Naive B cell (primary cell): ENCODE data around the gene KIFAP3. TPM values are rescaled to one million over a fixed set of nuclear protein-coding genes. Genes with fewer than 3 reads are reported as not detected.
"Not testable (repeated sequence)": the region's sequence is repeated elsewhere in the genome, so short reads cannot be mapped to it uniquely, and the experiment has no call there.

Experiments used
- ATAC-seq, 2 donors: fragments of 150-1000 bp; cut with Tn5 transposase; 2 replicates each; pipeline ENCODE4 v1.10.0; 2021; ENCODE audit warnings: low read depth in 2 of 2, mild to moderate bottlenecking in 2 of 2, moderate library complexity in 2 of 2
- DNase-seq: peaks from one replicate; pipeline ENCODE4 v3.0.0; 2022
- H3K27ac Mint-ChIP-seq, 6 donors: one replicate each; pipeline ENCODE4 v1.8.0; 2020 to 2022; ENCODE audit warnings: mild to moderate bottlenecking in 6 of 6, mixed read lengths in 6 of 6, moderate library complexity in 5 of 6, inconsistent platforms in 2 of 6
- H3K27me3 Mint-ChIP-seq, 3 donors: one replicate each; pipeline ENCODE4 v1.8.0; 2021 to 2022; ENCODE audit warnings: mixed read lengths in 3 of 3, mild to moderate bottlenecking in 1 of 3
- H3K36me3 Mint-ChIP-seq, 2 donors: one replicate each; pipeline ENCODE4 v1.8.0; 2020 to 2022; ENCODE audit warnings: mixed read lengths in 2 of 2, inconsistent platforms in 1 of 2, mild to moderate bottlenecking in 1 of 2
- H3K4me1 Mint-ChIP-seq, 3 donors: one replicate each; pipeline ENCODE4 v1.8.0; 2020 to 2022; ENCODE audit warnings: mixed read lengths in 3 of 3, inconsistent platforms in 1 of 3, mild to moderate bottlenecking in 1 of 3, moderate library complexity in 1 of 3
- H3K4me3 Mint-ChIP-seq, 8 donors: one replicate each; pipeline ENCODE4 v1.8.0; 2020 to 2022; ENCODE audit warnings: mild to moderate bottlenecking in 8 of 8, mixed read lengths in 8 of 8, moderate library complexity in 8 of 8, inconsistent platforms in 2 of 8
- H3K9me3 Mint-ChIP-seq, 7 donors: one replicate each; pipeline ENCODE4 v1.8.0; 2020 to 2022; ENCODE audit warnings: mixed read lengths in 7 of 7, mild to moderate bottlenecking in 5 of 7, inconsistent platforms in 2 of 7, moderate library complexity in 1 of 7
- polyA plus RNA-seq, 6 donors: library from polyadenylated mRNA; unstranded; fragments of 300-500 nt; fragmentation: Illumina TruSeq; gene quantifications; one replicate each; pipeline ENCODE4 v1.2.3, GENCODE V29; 2021; ENCODE audit warnings: low read depth in 6 of 6

KIFAP3 gene
- polyA plus RNA-seq, 6 donors from 2014 or later, result 0.47 to 9.1 (median 8.7) TPM

DNA sequence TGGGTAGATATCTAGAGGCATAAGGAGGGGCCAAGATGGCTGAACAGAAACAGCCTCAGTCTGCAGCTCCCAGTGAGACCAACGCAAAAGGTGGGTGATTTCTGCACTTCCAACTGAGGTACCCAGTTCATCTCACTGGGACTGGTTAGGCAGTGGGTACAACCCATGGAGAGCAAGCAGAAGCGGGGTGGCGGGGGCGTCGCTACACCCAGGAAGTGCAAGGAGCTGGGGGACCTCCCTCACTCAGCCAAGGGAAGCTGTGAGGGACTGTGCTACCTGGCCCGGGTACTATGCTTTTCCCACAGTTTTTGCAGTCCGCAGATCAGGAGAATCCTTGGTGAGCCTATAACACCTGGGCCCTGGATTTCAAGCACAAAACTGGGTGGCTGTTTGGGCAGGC, 26.0 kb downstream of the KIFAP3 start:
- peaks cover 0 to 15% (median 7%) of the 10 kb centered on the region in 7 donors for H3K9me3 Mint-ChIP-seq
- H3K4me3 Mint-ChIP-seq, result no peak overlapping the region
- peak overlapping the region in 1 of 6 donors; percentile 87 for H3K27ac Mint-ChIP-seq
- ATAC-seq (no peak), DNase-seq (no peak)
- no peaks in the 10 kb centered on the region for H3K27me3 Mint-ChIP-seq
- H3K4me1 Mint-ChIP-seq, result peaks cover 2 to 17% (median 3%) of the 10 kb centered on the region in 3 donors
- peaks cover 38 to 54% of the 10 kb centered on the region in 2 donors for H3K36me3 Mint-ChIP-seq

DNA sequence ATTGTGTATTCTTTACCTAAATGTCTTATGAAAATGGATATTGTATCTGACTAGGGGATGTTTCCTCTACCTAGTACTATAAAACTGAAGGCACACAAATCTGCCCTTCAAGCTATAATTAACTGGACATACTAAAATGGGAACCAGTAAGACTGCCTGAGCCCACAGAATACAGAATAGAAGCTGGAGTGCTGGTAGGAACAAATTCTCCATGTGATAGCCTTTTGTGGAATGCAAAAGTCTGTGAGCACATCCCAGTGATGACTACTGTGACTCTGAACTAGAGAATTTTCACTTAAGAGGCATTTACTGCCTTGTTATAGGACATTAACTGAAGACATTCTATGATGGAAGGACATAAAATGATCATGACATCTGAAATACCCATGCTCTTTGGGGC, 30.3 kb downstream of the KIFAP3 start:
- Mint-ChIP-seq H3K4me1 (peaks cover 0 to 3% (median 0%) of the 10 kb centered on the region in 3 donors), H3K27me3 (no peaks in the 10 kb centered on the region), H3K36me3 (peaks cover 30% of the 10 kb centered on the region in 2 donors)

DNA sequence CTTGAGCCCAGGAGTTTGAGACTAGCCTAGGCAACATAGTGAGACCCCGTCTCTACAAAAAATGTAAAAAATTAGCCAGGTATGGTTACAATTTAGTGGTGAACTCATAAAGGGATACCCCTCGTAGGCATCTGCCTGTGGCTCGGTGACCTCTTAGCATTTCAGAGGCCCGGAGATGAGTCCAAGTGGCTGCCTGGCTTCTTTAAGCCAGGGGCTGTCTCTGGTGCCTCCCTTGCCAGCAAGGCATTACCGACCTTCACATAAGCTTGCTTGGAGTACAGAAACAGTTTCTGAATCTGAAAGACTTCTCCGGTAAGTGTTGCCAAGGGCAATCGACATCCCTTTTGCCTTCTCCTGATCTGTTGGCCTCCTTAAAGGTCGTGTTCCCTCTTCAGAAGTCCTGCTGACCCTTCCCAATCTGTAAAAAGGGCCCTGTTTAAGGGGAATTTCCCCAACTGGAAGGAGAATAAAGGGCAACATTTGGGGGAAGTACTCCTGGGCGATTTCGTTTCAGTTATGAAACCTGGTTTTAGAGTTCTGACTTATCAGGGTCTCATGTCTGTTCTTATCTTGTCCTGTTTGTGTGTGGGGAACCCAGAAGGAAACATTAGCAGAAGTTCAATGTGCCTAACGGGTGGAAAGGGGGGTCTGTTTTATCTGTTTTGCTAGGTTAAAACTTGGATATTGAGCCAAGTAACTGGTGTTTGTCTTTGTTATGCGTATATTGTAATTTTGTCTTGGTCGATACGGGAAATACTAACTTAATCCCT, 32.9 kb downstream of the KIFAP3 start:
- peaks cover 16 to 20% of the 10 kb centered on the region in 2 donors for H3K36me3 Mint-ChIP-seq
- DNase-seq (no peak), ATAC-seq (no peak)
- no peaks in the 10 kb centered on the region for H3K4me1 Mint-ChIP-seq
- peak overlapping the region in 1 of 6 donors; percentile 56 for H3K27ac Mint-ChIP-seq
- no peaks in the 10 kb centered on the region for H3K9me3 Mint-ChIP-seq
- H3K4me3 Mint-ChIP-seq, result no peak overlapping the region
- no peaks in the 10 kb centered on the region for H3K27me3 Mint-ChIP-seq

More for the DNA sequence above, 30.3 kb downstream of the KIFAP3 start:
- ATAC-seq, result no peak
- Mint-ChIP-seq H3K4me3 (no peak overlapping the region), H3K27ac (no peak overlapping the region), H3K9me3 (no peaks in the 10 kb centered on the region)
- no peak for DNase-seq

DNA sequence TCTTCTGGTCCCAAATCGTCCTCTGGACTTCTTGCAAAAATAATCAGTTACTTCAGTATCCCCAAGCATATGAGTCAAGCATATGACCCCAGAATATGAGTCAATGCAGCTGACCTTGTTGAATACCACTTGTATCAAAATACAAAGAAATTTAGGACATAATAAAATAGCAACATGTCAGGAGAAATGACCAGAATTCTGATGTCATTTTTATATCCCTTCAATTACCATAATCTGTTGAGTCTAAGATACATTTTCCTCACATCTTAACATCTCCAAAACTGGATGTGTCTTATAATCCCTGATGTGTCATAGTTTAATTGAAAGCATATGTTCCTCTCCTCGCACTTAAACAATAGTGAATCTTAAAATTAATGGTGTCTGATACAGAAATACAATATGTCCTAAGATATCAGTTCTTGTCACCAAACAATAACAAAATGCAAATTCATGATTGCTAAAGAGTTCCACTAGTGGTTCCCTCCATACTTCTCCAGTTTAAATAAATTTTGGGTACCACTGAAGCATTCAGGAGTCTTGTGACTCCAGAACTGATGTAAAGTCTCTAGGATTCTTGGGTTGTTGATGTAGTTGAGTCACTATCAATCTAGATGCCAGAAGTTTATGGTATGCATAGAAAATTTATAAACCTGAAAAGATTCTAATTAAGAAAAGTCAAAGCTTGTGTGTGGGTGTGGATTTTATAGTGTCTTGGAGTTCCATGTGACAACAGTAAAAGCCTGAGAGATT, 41.8 kb downstream of the KIFAP3 start:
- Mint-ChIP-seq H3K4me1 (peaks cover 0 to 8% (median 3%) of the 10 kb centered on the region in 3 donors), H3K27ac (no peak overlapping the region), H3K36me3 (peaks cover 0 to 22% of the 10 kb centered on the region in 2 donors), H3K27me3 (no peaks in the 10 kb centered on the region), H3K4me3 (no peak overlapping the region), H3K9me3 (peaks cover 0 to 7% (median 2%) of the 10 kb centered on the region in 7 donors)
- no peak for DNase-seq
- no peak for ATAC-seq

DNA sequence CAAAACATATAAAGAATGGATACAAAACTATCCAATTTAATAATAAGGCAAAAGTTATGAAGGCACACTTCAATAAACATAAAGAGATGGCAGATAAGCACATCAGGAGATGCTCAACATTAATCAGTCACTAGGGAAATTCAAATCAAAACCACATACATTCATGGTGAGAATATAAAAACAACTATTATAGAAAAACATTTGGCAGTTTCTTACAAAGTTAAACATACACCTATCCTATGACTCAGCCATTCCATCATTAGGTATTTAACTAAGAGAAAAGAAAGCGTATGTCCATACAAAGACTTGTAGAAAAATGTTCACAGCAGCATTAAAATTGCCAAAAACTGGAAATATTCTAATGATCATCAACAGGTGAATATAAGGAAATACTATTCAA, 44.3 kb downstream of the KIFAP3 start:
- H3K4me1 Mint-ChIP-seq, result peaks cover 0 to 8% (median 3%) of the 10 kb centered on the region in 3 donors
- DNase-seq (no peak), ATAC-seq (no peak)
- H3K9me3 Mint-ChIP-seq, result peaks cover 0 to 17% (median 10%) of the 10 kb centered on the region in 7 donors
- no peaks in the 10 kb centered on the region for H3K27me3 Mint-ChIP-seq
- H3K36me3 Mint-ChIP-seq, result peaks cover 13 to 38% of the 10 kb centered on the region in 2 donors
- no peak overlapping the region for H3K4me3 Mint-ChIP-seq
- H3K27ac Mint-ChIP-seq, result peak overlapping the region in 1 of 6 donors; percentile 6

DNA sequence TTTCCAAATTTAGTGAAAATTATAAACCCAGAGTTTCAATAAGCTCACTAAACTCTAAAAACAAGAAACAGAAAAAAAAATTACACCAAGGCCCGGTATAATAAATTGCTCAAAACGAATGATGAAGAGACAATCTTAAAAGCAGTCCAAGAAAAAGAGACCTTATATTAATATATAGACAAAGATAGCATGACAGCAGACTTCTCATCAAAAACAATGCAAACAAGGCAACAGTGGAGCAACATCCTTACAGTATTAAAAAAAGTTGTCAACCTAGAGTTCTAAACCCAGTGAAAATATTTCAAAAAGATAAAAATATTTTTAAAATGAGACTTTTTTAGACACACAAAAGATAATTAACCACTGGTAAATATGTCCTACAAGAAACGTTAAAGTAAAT, 46.7 kb downstream of the KIFAP3 start:
- H3K27me3 Mint-ChIP-seq, result no peaks in the 10 kb centered on the region
- no peak overlapping the region for H3K4me3 Mint-ChIP-seq
- peaks cover 23 to 31% of the 10 kb centered on the region in 2 donors for H3K36me3 Mint-ChIP-seq
- DNase-seq, result no peak
- peaks cover 0 to 17% (median 10%) of the 10 kb centered on the region in 7 donors for H3K9me3 Mint-ChIP-seq
- no peak for ATAC-seq
- peaks cover 0 to 8% (median 3%) of the 10 kb centered on the region in 3 donors for H3K4me1 Mint-ChIP-seq
- no peak overlapping the region for H3K27ac Mint-ChIP-seq

DNA sequence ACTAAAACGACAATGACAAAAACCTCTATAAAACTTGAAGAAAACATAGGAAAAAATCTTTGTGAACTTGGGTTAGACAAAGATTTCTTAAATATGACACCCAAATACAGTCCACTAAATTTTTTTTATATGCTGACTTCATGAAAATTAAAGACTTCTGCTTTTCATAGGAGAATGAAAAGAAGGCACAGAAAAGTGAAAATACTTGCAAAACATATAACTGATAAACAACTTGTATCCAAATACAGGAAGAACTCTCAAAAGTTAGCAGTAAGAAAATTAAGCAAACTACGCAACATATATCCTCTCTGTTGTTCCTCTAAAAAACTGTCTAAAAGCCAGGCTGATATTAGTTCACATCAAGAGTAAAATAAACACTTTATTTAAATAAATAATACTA, 53.6 kb downstream of the KIFAP3 start:
- no peaks in the 10 kb centered on the region for H3K27me3 Mint-ChIP-seq
- peaks cover 22 to 31% of the 10 kb centered on the region in 2 donors for H3K36me3 Mint-ChIP-seq
- peaks cover 4 to 17% (median 9%) of the 10 kb centered on the region in 7 donors for H3K9me3 Mint-ChIP-seq
- ATAC-seq, result no peak
- no peaks in the 10 kb centered on the region for H3K4me1 Mint-ChIP-seq
- DNase-seq, result no peak
- no peak overlapping the region for H3K4me3 Mint-ChIP-seq
- H3K27ac Mint-ChIP-seq, result peak overlapping the region in 1 of 6 donors; percentile 32

DNA sequence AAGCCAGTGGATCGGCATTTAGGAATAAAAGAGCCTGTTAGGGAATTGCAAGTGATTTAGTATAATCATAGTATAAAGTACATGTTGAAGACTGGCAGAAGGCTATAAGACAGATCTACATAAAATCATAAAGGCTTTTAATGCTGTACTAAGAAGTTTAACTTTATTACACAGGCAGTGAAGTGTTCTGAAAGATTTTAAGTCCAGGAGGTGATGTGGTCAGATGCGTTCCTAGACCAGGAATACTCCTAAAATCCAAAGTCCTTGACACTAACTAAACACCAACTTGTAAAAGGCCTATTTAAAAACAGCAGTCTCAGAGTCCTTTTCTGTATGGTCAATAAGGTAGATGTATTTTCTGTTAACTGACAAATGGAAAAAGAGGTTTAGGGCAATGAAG, 57.0 kb downstream of the KIFAP3 start:
- DNase-seq (no peak), ATAC-seq (no peak)
- Mint-ChIP-seq H3K9me3 (peaks cover 3 to 17% (median 9%) of the 10 kb centered on the region in 7 donors), H3K4me3 (no peak overlapping the region), H3K27ac (peak overlapping the region in 1 of 6 donors; percentile 54), H3K4me1 (no peaks in the 10 kb centered on the region), H3K36me3 (peaks cover 16 to 34% of the 10 kb centered on the region in 2 donors), H3K27me3 (no peaks in the 10 kb centered on the region)

DNA sequence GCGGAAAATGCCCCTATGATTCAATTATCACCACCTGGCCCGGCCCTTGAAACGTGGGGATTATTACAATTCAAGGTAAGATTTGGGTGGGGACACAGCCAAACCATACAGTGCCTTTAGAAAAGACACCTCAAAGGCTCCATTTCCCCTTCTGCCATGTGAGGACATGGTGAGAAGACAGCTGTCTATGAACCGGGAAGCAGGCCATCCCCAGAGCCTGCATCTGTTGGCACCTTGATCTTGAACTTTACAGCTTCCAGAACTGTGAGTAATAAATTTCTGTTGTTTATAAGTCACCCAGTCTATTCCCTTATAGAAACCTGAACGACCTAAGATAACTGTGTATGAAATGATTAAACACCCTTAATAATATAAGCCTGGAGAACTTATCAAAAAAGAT, 61.6 kb downstream of the KIFAP3 start:
- H3K4me3 Mint-ChIP-seq, result no peak overlapping the region
- DNase-seq (no peak), ATAC-seq (no peak)
- peak overlapping the region in 3 of 6 donors; percentile 14 to 72 (median 27) for H3K27ac Mint-ChIP-seq
- peaks cover 0 to 10% (median 2%) of the 10 kb centered on the region in 7 donors for H3K9me3 Mint-ChIP-seq
- peaks cover 8 to 16% of the 10 kb centered on the region in 2 donors for H3K36me3 Mint-ChIP-seq
- H3K27me3 Mint-ChIP-seq, result no peaks in the 10 kb centered on the region
- no peaks in the 10 kb centered on the region for H3K4me1 Mint-ChIP-seq

DNA sequence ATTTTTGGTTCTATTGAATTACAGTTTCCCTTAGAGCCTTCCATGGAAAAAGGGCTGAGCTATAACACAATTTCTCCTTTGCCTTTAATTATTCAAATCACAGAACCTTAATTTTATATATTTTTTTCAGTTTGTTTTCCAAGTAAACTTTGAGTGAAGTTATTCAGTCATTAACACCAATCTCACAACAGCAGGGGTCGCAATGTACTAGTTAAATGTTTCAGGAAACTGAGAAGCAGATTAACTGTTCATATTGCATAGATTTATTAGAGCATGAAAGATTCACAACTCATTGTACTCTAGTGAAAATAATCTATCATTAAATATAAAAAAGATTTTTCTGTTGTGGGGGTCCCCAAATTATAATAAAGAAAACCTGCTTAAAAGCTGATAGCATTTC, 64.1 kb downstream of the KIFAP3 start:
- H3K27me3 Mint-ChIP-seq, result no peaks in the 10 kb centered on the region
- no peak overlapping the region for H3K27ac Mint-ChIP-seq
- no peak overlapping the region for H3K4me3 Mint-ChIP-seq
- ATAC-seq, result no peak
- DNase-seq, result peak; percentile 2
- H3K4me1 Mint-ChIP-seq, result peaks cover 0 to 6% (median 0%) of the 10 kb centered on the region in 3 donors
- peaks cover 0 to 10% (median 2%) of the 10 kb centered on the region in 7 donors for H3K9me3 Mint-ChIP-seq
- peaks cover 4 to 13% of the 10 kb centered on the region in 2 donors for H3K36me3 Mint-ChIP-seq

DNA sequence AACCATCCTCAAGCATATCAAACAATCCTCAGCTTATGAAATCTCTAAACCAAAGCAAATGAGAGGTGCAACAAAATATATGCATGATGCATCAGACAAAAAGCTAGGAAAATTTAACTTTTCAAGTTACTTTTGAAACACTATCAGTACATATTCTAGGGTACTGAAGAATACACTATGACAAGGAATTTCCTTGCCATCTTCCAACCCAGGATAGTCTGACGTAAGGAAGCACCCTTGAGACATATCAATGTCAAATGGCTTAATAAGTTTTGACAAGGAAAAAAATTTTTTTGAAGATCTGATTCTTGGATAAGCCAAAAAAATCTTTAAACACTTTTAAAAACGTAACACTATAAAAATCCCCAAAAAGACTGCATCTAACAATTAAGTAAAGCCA, 64.9 kb downstream of the KIFAP3 start:
- Mint-ChIP-seq H3K4me3 (no peak overlapping the region), H3K27ac (no peak overlapping the region), H3K36me3 (peaks cover 0 to 11% of the 10 kb centered on the region in 2 donors), H3K9me3 (peaks cover 0 to 10% (median 2%) of the 10 kb centered on the region in 7 donors), H3K4me1 (peaks cover 0 to 6% (median 0%) of the 10 kb centered on the region in 3 donors), H3K27me3 (no peaks in the 10 kb centered on the region)
- ATAC-seq (no peak), DNase-seq (no peak)

DNA sequence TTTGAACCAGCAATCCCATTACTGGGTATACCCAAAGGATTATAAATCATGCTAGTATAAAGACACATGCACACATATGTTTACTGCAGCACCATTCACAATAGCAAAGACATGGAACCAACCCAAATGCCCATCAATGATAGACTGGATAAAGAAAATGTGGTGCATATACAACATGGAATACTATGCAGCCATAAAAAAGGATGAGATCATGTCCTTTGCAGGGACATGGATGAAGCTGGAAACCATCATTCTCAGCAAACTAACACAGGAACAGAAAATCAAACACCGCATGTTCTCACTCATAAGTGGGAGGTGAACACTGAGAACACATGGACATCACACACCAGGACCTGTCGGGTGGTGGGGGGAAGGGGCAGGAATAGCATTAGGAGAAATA, 65.8 kb downstream of the KIFAP3 start:
- H3K4me3 Mint-ChIP-seq, H3K9me3 Mint-ChIP-seq, ATAC-seq, H3K27me3 Mint-ChIP-seq, H3K36me3 Mint-ChIP-seq, DNase-seq, H3K4me1 Mint-ChIP-seq, H3K27ac Mint-ChIP-seq: not testable (repeated sequence)

DNA sequence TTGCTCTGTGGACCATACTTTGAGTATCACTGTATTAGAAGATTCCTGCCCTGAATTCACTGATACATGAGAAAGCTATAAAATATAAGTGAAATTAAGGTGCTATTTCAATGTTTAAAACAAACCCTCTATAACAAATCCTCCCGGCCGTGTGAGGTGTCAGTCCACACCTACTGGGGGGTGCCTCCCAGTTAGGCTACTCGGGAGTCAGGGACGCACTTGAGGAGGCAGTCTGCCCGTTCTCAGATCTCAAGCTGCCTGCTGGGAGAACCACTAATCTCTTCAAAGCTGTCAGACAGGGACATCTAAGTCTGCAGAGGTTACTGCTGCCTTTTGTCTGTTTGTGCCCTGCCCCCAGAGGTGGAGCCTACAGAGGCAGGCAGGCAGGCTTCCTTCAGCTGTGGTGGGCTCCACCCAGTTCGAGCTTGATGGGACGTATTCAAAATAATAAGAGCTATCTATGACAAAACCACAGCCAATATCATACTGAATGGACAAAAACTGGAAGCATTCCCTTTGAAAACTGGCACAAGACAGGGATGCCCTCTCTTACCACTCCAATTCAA, 71.1 kb downstream of the KIFAP3 start:
- not testable (repeated sequence) for DNase-seq, H3K9me3 Mint-ChIP-seq, H3K36me3 Mint-ChIP-seq, ATAC-seq, H3K27me3 Mint-ChIP-seq, H3K4me1 Mint-ChIP-seq
- peak overlapping the region in 2 of 6 donors; percentile 44 to 77 for H3K27ac Mint-ChIP-seq
- H3K4me3 Mint-ChIP-seq, result peak overlapping the region in 1 of 8 donors; percentile 51
